Right lobe of liver (tissue), 6 donors: ENCODE measurements around the gene STXBP6. TPM values are rescaled to one million over a fixed set of nuclear protein-coding genes. Genes with fewer than 3 reads are reported as not detected.
A peak's percentile ranks its signal among the peaks of the same experiment; 100 is the strongest.

ENCODE experiments used
- ATAC-seq, 4 donors: fragments of 200-7000 bp; cut with Tn5 transposase; one replicate each; pipeline ENCODE4 v1.9.1; 2020; ENCODE audit warnings: mild to moderate bottlenecking in 4 of 4, moderate library complexity in 4 of 4
- DNase-seq, 3 donors: peaks; one replicate each; pipeline ENCODE4 v3.0.0-alpha.2; 2020
- H3K27ac ChIP-seq, 3 donors: fragments of 200-600 bp; one replicate each; pipeline ENCODE4 v1.8.0; 2022
- H3K27me3 ChIP-seq, 2 donors: fragments of 200-600 bp; one replicate each; pipeline ENCODE4 v1.8.0; 2022
- H3K36me3 ChIP-seq, 4 donors: fragments of 200-600 bp; sonication (generic) in 1 of 4; one replicate each; pipeline versions ENCODE4 v1.5.1 to v1.8.0; 2017 to 2022; ENCODE audit warnings: control low read depth in 1 of 4
- H3K4me1 ChIP-seq, 4 donors: fragments of 200-600 bp; sonication (generic) in 1 of 4; one replicate each; pipeline versions ENCODE4 v1.5.1 to v1.8.0; 2017 to 2022; ENCODE audit warnings: control low read depth in 1 of 4
- H3K4me3 ChIP-seq, 3 donors: fragments of 200-600 bp; one replicate each; pipeline ENCODE4 v1.8.0; 2022
- H3K9me3 ChIP-seq, 4 donors: fragments of 200-600 bp; sonication (generic) in 1 of 4; one replicate each; pipeline versions ENCODE4 v1.5.1 to v1.8.0; 2017 to 2022; ENCODE audit warnings: control low read depth in 1 of 4
- CTCF ChIP-seq, 4 donors: fragments of 200-600 bp in 3 of 4; fragments of 450-650 bp in 1 of 4; IDR thresholded peaks; one replicate each; pipeline versions ENCODE4 v1.5.1 to v1.8.0; 2016 to 2022; ENCODE audit warnings: antibody characterized with exemption in 4 of 4, mild to moderate bottlenecking in 2 of 4
- POLR2A ChIP-seq: fragments of 450-650 bp; IDR thresholded peaks from one replicate; pipeline ENCODE4 v1.6.1; 2017; ENCODE audit warnings: antibody characterized with exemption, mild to moderate bottlenecking
- WGBS: methylation state at CpG from one replicate; pipeline ENCODE4 v1.1.6; 2018; ENCODE audit warnings: low coverage, low lambda C conversion rate; ENCODE audit not compliant: insufficient coverage; ENCODE audit errors: missing lambda C conversion rate; 5-methylcytosine and 5-hydroxymethylcytosine counted together
- intact Hi-C, 2 donors: fragments of 100-400 bp; cut with DNase I; formaldehyde crosslinking; loops; one replicate each; pipeline versions ENCODE4 v1.11.2 to v1.14.1; 2022
- total RNA-seq, 6 experiments: library from RNA; depleted of rRNA in 2 of 6; stranded (reverse); fragments of >200 nt in 2 of 6; fragmentation: NEBNext Ultra II Directional in 3 of 6; extraction: Animal tissue kit (Norgen Biotek cat#: 25700) in 3 of 6; gene quantifications; one replicate each; pipeline versions ENCODE4 v1.1.0 to v1.2.4, GENCODE V29; 2016 to 2023
- donor health status: DM: no; HTN: yes; CAD: no.
- donor health status: DM: no; HTN: no; CAD: no.
- donor health status: DM: no; HTN: no; CAD: no.
- donor health status: DM: no; HTN: yes; CAD: no.
- donor health status: DM: no; HTN: yes; CAD: no.

STXBP6 gene
- total RNA-seq, 6 experiments from 2014 or later: 0.55 to 1.7 (median 1.1) TPM

GRCh38 chr14:24911324-24912109, 138.4 kb downstream of the STXBP6 start:
- intact Hi-C loops: no loop called here
- peak; percentile 34 to 75 (median 56) for ATAC-seq
- H3K27ac ChIP-seq: no peak overlapping the region

GRCh38 chr14:24910408-24910986, 139.4 kb downstream of the STXBP6 start:
- H3K9me3 ChIP-seq: no peaks in the 10 kb centered on the region
- H3K4me1 ChIP-seq: peaks cover 0 to 17% (median 0%) of the 10 kb centered on the region in 4 donors
- 74% methylated on average over 3 of the region's 3 CpGs for WGBS
- no peaks in the 10 kb centered on the region for H3K36me3 ChIP-seq
- no peak for ATAC-seq
- TF ChIP-seq POLR2A (no peak), CTCF (IDR thresholded peaks at IDR 0.05) (no peak)
- H3K4me3 ChIP-seq: no peak overlapping the region
- intact Hi-C loops: no loop called here
- no peak for DNase-seq
- H3K27ac ChIP-seq: no peak overlapping the region
- no peaks in the 10 kb centered on the region for H3K27me3 ChIP-seq

More at GRCh38 chr14:24911324-24912109, 138.4 kb downstream of the STXBP6 start:
- Histone ChIP-seq H3K36me3 (no peaks in the 10 kb centered on the region), H3K9me3 (no peaks in the 10 kb centered on the region), H3K4me1 (peaks cover 0 to 17% (median 0%) of the 10 kb centered on the region in 4 donors), H3K4me3 (no peak overlapping the region), H3K27me3 (no peaks in the 10 kb centered on the region)
- WGBS: 28% methylated on average over 5 of the region's 5 CpGs
- DNase-seq: no peak
- no peak for TF ChIP-seq POLR2A

GRCh38 chr14:24909523-24910302, 140.2 kb downstream of the STXBP6 start:
- intact Hi-C loops: no loop called here
- no peaks in the 10 kb centered on the region for H3K36me3 ChIP-seq
- H3K4me1 ChIP-seq: peaks cover 0 to 17% (median 0%) of the 10 kb centered on the region in 4 donors
- TF ChIP-seq POLR2A (no peak), CTCF (IDR thresholded peaks at IDR 0.05) (no peak)
- no peak overlapping the region for H3K4me3 ChIP-seq
- H3K27ac ChIP-seq: no peak overlapping the region
- H3K9me3 ChIP-seq: no peaks in the 10 kb centered on the region
- WGBS: 94% methylated on average over 4 of the region's 6 CpGs
- ATAC-seq (no peak), DNase-seq (no peak)
- no peaks in the 10 kb centered on the region for H3K27me3 ChIP-seq

- Histone ChIP-seq H3K27me3 (no peaks in the 10 kb centered on the region), H3K27ac (no peak overlapping the region), H3K36me3 (no peaks in the 10 kb centered on the region), H3K9me3 (no peaks in the 10 kb centered on the region), H3K4me3 (no peak overlapping the region), H3K4me1 (peaks cover 0 to 17% (median 0%) of the 10 kb centered on the region in 4 donors)
- TF ChIP-seq POLR2A (no peak), CTCF (IDR thresholded peaks at IDR 0.05) (no peak)
- DNase-seq (no peak), ATAC-seq (peak in 3 of 4 donors; percentile 41 to 62 (median 52))
- intact Hi-C loops: no loop called here
- 68% methylated on average over 4 of the region's 4 CpGs for WGBS
Measured at GRCh38 chr14:24908592-24909236, 141.2 kb downstream of the STXBP6 start.
